Activated T-helper 17 cell treated with anti-CD3 and anti-CD28 coated beads, Interleukin-2, amount 50 U/mL, for 72 hours (primary cell): Measurements from ENCODE around the gene TNFAIP8L3. TPM values are rescaled to one million over a fixed set of nuclear protein-coding genes. Genes with fewer than 3 reads are reported as not detected.
"Not testable (repeated sequence)": the region's sequence is repeated elsewhere in the genome, so short reads cannot be mapped to it uniquely, and the experiment has no call there.

ENCODE experiments used
- ATAC-seq: fragments of 150-1000 bp; cut with Tn5 transposase; replicated peaks from 2 replicates; pipeline ENCODE4 v1.10.0; 2021; ENCODE audit warnings: mild to moderate bottlenecking, moderate library complexity
- H3K27ac Mint-ChIP-seq: one replicate; pipeline ENCODE4 v1.8.0; 2022; ENCODE audit warnings: mixed read lengths
- H3K27me3 Mint-ChIP-seq: one replicate; pipeline ENCODE4 v1.8.0; 2022; ENCODE audit warnings: mixed read lengths
- H3K36me3 Mint-ChIP-seq: one replicate; pipeline ENCODE4 v1.8.0; 2022; ENCODE audit warnings: low read depth, mild to moderate bottlenecking, mixed read lengths
- H3K4me1 Mint-ChIP-seq: one replicate; pipeline ENCODE4 v1.8.0; 2022; ENCODE audit warnings: mixed read lengths
- H3K4me3 Mint-ChIP-seq: one replicate; pipeline ENCODE4 v1.8.0; 2022; ENCODE audit warnings: mild to moderate bottlenecking, mixed read lengths
- H3K9me3 Mint-ChIP-seq: one replicate; pipeline ENCODE4 v1.8.0; 2022; ENCODE audit warnings: mixed read lengths
- total RNA-seq, 2 donors: library from RNA; stranded (reverse); gene quantifications; one replicate each; pipeline ENCODE4 v1.2.3, GENCODE V29; 2022

TNFAIP8L3 gene
- total RNA-seq = not detected

DNA sequence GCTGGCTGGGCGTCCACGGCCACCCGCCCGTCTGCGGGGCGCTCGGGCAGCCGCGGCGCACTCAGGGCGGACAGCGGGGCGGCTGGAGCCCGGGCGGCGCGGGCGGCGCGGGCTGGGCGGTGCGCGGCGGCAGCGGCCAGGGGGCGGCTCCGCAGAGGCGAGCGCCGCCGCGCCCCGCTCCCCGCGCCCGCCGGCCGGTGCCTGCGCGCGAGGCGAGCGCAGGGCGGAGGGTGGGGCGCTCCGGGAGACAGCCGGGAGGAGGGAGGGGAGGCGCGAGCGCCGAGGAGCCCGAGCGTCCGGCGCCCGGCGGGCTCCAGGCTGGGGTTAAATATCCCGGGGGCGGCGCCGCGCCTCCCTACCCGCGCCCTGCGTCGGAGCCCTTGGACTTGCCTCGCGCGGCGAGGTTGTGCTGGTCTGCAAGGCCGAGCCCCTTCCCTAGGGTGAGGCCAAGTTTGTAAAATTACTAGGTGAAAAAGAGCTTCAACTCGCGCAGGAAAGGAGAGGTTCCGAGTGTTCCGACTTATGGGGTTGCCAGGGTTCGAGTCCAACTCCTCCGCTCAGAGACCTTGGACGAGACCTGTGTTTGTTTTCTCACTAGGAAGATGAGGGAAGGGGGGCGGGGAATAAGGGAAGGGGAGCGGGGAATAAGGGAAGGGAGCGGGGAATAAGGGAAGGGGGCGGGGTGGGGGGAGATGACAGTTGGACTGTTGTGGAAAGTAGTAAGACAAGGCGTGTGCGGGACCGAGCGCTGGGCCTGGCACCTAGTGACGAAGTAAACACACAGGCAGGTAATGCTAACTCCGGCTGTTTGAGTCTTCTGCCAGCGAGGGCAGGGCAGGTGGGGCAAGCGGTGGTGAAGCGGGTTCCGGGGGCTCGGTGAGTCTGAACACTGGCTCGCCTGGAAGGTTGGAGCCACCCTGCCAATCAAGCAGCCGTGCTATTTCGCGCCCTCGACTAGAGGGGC lies at the start of gene TNFAIP8L3:
Gene TNFAIP8L3, minus strand, starts transcription at position 301 of the 964 bp plus-strand sequence. CDS start 311 bp downstream, outside the sequence.
- Mint-ChIP-seq H3K4me3 (peak within 1 kb of the TSS; percentile 25), H3K27ac (no peak within 1 kb of the TSS), H3K4me1 (no peaks in the 10 kb centered on the region), H3K27me3 (peaks cover 66% of the 10 kb centered on the region), H3K36me3 (no peaks in the 10 kb centered on the region), H3K9me3 (no peaks in the 10 kb centered on the region)
- ATAC-seq = no peak

DNA sequence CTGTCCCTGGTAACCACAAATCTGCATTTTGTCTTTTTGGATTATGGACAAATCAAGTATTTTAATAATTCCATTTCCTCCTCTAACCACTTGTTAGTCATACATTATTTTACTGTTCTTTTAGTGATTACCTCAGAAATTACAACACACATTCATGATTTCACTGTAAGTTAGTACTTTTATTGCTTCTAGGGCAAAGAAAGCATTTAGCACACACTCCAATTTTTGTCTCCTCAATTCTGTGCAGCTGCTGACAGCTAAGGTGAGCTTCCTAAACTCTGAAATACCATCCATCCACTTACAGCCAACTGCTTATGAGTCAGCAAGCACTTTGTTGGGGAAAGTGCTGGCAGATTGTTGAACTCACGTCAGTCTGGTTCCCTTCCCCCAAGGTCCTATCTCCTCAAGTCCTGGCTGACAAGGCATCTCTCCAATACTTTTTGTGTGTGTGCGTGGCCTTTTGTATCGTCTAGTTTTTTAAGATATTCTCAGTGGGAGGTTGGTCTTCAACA lies 49.4 kb upstream of the TNFAIP8L3 start:
- H3K4me1 Mint-ChIP-seq = no peaks in the 10 kb centered on the region
- H3K9me3 Mint-ChIP-seq = no peaks in the 10 kb centered on the region
- no peak overlapping the region for H3K27ac Mint-ChIP-seq
- ATAC-seq = no peak
- no peak overlapping the region for H3K4me3 Mint-ChIP-seq
- peaks cover 24% of the 10 kb centered on the region for H3K27me3 Mint-ChIP-seq
- H3K36me3 Mint-ChIP-seq = no peaks in the 10 kb centered on the region

DNA sequence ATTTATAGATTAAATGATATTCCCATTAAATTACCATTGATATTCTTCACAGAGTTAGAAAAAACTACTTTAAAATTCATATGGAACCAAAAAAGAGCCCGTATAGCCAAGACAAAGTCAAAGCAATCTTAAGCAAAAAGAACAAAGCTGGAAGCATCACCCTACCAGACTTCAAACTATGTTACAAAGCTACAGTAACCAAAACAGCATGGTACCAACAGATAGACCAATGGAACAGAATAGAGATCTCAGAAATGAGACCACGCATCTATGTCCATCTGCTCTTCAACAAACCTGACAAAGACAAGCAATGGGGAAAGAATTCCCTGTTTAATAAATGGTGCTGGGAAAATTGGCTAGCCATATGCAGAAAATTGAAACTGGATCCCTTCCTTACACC lies 45.6 kb upstream of the TNFAIP8L3 start:
- not testable (repeated sequence) for H3K36me3 Mint-ChIP-seq, H3K9me3 Mint-ChIP-seq, H3K4me3 Mint-ChIP-seq, H3K4me1 Mint-ChIP-seq, ATAC-seq, H3K27ac Mint-ChIP-seq
- H3K27me3 Mint-ChIP-seq = peaks cover 27% of the 10 kb centered on the region

DNA sequence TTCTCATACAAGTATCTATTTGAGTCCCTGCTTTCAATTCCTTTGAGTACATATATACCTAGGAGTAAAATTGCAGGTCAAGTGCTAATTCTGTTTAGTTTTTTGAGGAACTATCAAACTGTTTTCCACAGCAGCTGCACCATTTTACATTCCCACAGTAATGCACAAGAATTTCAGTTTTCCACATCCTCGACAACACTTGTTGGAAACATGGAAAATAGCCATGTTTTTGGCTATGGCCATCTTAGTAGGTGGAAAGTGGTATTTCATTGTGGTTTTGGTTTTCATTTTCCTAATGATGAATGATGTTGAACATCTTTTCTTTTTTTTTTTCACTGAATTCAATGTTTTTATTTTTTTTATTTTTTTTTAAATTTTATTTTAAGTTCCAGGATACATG lies 44.4 kb upstream of the TNFAIP8L3 start:
- no peak overlapping the region for H3K4me3 Mint-ChIP-seq
- no peak for ATAC-seq
- no peaks in the 10 kb centered on the region for H3K4me1 Mint-ChIP-seq
- no peaks in the 10 kb centered on the region for H3K9me3 Mint-ChIP-seq
- H3K27me3 Mint-ChIP-seq = peaks cover 22% of the 10 kb centered on the region
- no peak overlapping the region for H3K27ac Mint-ChIP-seq
- no peaks in the 10 kb centered on the region for H3K36me3 Mint-ChIP-seq

DNA sequence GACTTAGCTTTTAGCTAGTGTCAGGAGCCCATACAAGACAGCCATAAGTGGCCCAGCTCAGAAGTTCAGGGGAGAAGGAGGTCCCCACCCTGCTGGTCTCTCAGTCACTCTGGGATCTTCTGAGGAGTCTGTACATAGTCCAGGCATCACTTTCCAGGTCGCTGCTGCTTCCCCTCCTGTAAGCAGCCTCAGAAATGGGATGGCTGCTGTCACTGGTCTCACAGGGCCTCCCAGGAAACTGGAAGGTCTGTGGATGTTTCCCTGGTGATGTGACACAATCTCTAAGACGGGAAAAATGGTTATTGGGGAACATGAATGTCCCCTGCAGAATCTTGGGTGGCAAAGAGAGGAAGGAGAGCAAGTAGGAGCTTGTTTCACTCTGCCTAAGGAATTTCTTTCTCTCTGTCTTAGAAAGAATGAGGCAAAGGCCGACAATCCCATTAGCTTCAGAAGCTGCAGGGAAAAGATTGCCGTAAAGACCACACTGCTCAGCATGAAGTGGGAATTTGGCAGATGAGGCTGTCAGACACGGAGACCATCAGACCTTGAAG lies 43.2 kb upstream of the TNFAIP8L3 start:
- no peak overlapping the region for H3K27ac Mint-ChIP-seq
- no peaks in the 10 kb centered on the region for H3K36me3 Mint-ChIP-seq
- no peaks in the 10 kb centered on the region for H3K4me1 Mint-ChIP-seq
- ATAC-seq = no peak
- H3K4me3 Mint-ChIP-seq = no peak overlapping the region
- no peaks in the 10 kb centered on the region for H3K9me3 Mint-ChIP-seq
- H3K27me3 Mint-ChIP-seq = peaks cover 15% of the 10 kb centered on the region

DNA sequence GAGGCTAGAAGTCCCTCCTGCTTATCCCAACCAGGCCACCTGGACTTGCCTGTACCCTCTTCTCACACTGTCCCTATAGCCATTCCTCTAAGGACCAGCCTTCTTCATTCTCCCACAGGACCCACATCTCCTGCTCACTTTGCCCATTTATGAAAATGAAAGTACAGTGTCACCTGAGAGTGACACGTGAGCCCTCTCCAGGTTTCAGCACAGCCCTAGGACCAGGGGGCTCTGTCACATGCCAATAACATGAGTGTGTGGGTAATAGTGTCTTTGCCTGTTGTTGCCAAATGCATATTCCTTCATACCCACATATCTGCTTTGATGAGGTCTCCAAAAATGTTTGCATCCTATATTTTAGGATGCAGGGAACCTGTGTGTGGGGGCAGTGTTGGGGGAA lies 42.3 kb upstream of the TNFAIP8L3 start:
- no peak overlapping the region for H3K4me3 Mint-ChIP-seq
- no peak overlapping the region for H3K27ac Mint-ChIP-seq
- ATAC-seq = no peak
- no peaks in the 10 kb centered on the region for H3K9me3 Mint-ChIP-seq
- no peaks in the 10 kb centered on the region for H3K4me1 Mint-ChIP-seq
- H3K27me3 Mint-ChIP-seq = peaks cover 15% of the 10 kb centered on the region
- no peaks in the 10 kb centered on the region for H3K36me3 Mint-ChIP-seq

DNA sequence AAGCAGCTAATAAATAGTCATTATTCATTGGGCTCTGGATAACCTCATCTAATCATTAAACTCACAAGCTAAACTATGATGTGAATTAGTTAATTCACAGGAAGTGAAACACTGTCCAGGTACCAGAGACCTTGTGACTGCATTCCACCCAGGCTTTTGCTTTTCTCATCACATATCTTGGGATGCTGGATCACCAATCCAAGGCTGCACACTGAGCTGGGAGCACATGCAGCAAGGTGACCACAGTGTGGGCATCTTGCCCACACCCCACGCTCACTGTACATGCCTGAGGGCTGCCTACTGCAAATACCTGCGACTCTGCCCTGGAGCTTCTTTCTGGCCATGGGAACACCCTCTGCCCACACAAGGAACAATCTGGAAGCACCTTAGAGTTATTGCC lies 40.6 kb upstream of the TNFAIP8L3 start:
- peaks cover 10% of the 10 kb centered on the region for H3K27me3 Mint-ChIP-seq
- no peaks in the 10 kb centered on the region for H3K9me3 Mint-ChIP-seq
- no peaks in the 10 kb centered on the region for H3K4me1 Mint-ChIP-seq
- no peak overlapping the region for H3K4me3 Mint-ChIP-seq
- H3K36me3 Mint-ChIP-seq = no peaks in the 10 kb centered on the region
- H3K27ac Mint-ChIP-seq = no peak overlapping the region
- ATAC-seq = no peak

DNA sequence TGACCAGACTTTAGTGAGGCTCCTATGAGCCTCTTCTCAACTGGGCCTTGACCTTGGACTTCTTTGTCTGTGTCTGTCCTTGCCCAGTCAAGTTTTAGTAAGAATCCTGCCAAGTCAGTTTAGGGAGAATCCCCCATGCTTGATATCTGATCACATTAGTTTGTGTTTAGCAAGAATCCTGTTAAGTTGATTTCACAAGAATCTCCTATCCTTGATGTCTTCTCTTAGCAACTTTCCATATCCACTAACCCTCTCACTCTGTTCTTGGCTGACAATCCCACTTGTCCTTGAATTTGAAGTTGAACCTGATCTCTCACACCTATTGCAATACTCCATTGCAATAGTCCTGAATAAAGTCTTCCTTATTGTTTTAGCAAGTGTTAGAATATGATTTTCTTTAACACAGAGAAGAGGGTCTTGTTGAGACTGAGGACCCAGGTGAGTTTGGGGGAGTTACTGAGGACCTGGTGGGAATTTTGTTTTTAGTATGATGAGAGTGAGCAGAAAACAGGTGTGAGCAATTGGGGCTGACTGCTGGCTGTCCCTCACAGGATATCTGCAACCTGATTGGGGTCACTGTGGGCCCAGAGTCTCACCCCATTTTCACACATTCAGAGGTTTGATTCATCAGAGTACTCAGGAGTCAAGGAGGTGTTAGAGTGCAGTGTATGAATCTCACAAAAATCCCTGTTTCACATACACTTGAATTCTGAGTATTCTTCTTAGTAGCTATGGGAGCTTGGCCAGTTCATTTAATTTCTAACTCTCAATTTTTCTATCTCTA lies 39.9 kb upstream of the TNFAIP8L3 start:
- Mint-ChIP-seq H3K9me3 (no peaks in the 10 kb centered on the region), H3K27me3 (peaks cover 9% of the 10 kb centered on the region)

DNA sequence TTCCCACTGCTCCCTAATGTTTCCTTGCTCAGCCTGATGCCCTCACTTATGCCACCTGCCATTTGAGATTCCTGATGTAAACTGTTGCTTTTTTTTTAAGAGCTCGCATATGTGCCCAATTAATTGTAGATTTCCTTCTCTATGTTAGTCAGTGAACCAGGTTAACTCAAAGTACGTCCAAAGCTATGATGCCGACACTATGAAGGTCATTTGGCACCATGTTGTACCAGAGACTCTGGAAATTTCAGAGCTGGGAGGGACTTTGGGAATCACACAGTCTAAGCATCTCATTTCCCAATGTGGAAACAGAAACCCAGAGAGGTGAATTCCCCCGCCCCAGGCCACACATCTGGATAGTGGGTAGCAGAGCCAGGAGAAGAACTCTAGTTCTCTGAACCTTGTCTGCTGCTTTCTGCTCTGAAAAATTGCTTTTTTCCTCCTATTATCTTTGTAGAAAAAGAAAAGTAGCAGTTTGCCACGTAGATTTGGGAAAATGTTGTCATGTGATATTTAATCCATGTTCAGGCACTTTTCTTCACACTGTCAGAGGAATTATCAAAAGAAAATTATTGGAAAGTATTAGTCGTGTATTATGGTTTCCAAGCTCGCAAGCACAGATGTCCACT lies 38.5 kb upstream of the TNFAIP8L3 start:
- Mint-ChIP-seq H3K9me3 (no peaks in the 10 kb centered on the region), H3K36me3 (no peaks in the 10 kb centered on the region), H3K27ac (no peak overlapping the region), H3K4me3 (no peak overlapping the region), H3K4me1 (no peaks in the 10 kb centered on the region), H3K27me3 (peaks cover 9% of the 10 kb centered on the region)
- ATAC-seq = no peak

More for the DNA sequence above, 39.9 kb upstream of the TNFAIP8L3 start:
- Mint-ChIP-seq H3K27ac (no peak overlapping the region), H3K36me3 (no peaks in the 10 kb centered on the region), H3K4me3 (no peak overlapping the region), H3K4me1 (no peaks in the 10 kb centered on the region)
- no peak for ATAC-seq

DNA sequence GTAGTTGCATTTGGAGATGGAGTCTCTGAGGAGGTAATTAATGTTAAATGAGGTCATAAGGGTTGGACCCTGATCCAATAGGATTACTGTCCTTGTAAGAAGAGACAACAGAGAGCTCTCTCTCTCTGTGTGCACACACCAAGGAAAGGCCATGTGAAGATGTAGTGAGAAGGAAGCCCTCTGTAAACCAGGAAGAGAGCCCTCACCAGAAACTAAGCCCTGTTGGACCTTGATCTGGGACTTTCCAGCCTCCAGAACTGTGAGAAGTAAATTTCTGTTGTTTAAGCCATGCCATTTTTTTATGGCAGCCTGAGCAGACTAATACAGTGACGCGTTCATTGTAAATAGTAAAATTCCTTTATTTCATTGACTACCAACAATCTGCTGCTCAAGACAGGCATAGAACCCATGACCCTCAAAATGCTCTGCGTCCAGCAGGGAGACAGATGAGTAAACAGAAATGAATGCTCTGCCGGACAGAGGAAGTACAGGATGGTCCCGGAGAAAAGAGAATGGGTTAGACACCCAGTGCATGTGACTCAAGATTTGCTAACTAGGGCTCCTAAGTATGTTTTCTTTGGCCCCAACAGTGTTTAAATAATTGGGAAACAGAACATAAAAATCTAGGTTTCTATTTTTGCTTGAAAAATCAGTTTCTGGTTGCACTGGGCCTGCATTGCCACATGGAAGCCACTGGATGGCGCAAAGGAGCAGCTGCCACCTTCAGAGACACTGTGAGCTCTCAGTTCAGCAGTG lies 37.9 kb upstream of the TNFAIP8L3 start:
- ATAC-seq = no peak
- Mint-ChIP-seq H3K4me3 (no peak overlapping the region), H3K27me3 (peaks cover 10% of the 10 kb centered on the region), H3K4me1 (no peaks in the 10 kb centered on the region), H3K36me3 (no peaks in the 10 kb centered on the region), H3K27ac (no peak overlapping the region), H3K9me3 (no peaks in the 10 kb centered on the region)

DNA sequence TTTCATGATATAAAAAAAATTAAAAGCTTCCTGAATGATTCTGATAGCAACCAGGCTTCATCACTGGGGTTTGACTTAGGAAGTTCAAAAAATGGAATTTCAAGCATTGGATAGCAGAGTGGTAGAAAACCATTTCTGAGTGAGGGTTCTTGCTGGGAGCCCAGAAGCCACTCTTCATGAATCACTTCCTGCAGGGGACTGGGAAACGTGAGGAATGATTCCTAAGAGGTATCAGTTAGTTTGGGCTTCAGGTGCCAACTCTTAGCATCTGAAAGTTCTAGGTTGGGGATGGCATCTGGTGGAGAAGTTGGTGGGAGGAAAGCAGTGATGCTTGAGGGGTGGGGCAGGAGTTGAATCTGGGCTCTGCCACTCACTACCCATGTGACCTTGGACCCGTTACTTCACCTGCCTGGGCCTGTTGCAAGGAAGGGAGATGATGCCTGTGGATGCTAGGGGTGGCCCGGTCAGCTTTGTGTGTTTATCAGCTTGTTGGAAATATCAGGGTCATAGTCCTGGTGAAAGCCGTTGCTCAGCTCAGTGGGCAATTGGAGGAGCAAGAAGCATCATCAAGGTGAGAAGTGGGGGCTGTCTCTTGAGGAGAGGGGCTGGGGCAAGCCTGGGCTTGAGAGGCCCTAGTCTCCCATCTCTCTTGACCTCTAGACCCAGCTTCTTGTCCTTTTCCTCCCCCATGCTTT lies 37.0 kb upstream of the TNFAIP8L3 start:
- no peaks in the 10 kb centered on the region for H3K9me3 Mint-ChIP-seq
- no peak overlapping the region for H3K4me3 Mint-ChIP-seq
- H3K27ac Mint-ChIP-seq = no peak overlapping the region
- no peak for ATAC-seq
- H3K27me3 Mint-ChIP-seq = peaks cover 16% of the 10 kb centered on the region
- H3K36me3 Mint-ChIP-seq = no peaks in the 10 kb centered on the region
- no peaks in the 10 kb centered on the region for H3K4me1 Mint-ChIP-seq

DNA sequence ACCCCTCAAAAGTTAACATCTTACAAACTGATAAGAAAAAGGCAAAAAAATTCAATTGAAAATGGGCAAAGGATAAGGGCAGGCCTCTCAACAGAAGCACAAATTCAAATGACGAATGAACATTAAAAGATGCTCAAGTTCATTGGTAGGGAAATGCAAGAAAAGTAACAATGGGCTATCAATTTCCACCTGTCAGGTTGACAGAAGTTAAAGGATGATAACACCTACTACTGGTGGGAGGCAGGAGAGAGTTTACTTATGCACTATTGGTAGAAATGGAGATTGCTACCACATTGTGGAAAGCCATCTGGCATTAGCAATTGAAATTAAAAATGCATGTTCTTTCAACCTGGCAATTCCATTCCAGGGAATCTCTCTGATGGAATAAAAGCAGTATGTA lies 35.6 kb upstream of the TNFAIP8L3 start:
- Mint-ChIP-seq H3K4me3 (no peak overlapping the region), H3K36me3 (no peaks in the 10 kb centered on the region), H3K4me1 (no peaks in the 10 kb centered on the region), H3K9me3 (no peaks in the 10 kb centered on the region), H3K27me3 (peaks cover 24% of the 10 kb centered on the region), H3K27ac (no peak overlapping the region)
- no peak for ATAC-seq

DNA sequence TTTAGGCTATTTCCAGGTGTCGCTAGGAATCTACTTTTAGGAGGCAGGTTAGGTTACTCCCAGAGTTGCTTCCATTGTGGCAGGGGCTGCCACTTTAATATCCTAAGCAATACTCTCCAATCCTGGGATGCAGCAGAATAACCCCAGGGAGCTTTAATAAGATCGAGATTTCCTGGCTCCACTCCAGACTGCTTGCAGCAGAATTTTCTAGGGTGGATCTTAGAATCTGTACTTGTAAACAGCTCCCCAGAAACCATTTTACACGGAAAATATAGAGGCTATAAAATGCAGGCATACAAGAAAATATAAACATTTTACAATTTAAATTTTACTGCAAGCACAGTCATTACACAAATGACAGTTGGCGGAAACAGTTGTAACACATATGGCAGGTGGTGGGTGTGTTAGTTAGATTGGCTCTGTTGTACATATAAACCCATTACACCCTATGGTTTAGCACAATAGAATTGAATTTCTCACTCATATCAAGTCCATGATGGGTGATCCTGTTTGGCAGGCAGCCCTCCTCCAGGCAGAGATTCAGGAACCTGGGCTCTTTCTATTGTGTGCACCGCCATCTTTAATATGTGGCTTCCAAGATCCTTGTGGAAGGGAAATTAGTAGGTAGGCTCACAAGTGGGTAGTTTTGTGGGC lies 35.0 kb upstream of the TNFAIP8L3 start:
- Mint-ChIP-seq H3K9me3 (no peaks in the 10 kb centered on the region), H3K4me3 (no peak overlapping the region), H3K4me1 (no peaks in the 10 kb centered on the region), H3K36me3 (no peaks in the 10 kb centered on the region), H3K27me3 (peaks cover 27% of the 10 kb centered on the region), H3K27ac (no peak overlapping the region)
- no peak for ATAC-seq
